OCI-LY1 (cell line): ENCODE measurements around the gene NFIX.

Source experiments
- EZH2 ChIP-seq: fragments of 200-600 bp; sonication (generic), shearing (Covaris generic); IDR thresholded peaks from 2 replicates; pipeline ENCODE4 v1.8.0; 2017; ENCODE audit warnings: borderline replicate concordance, mixed run types, mild to moderate bottlenecking, antibody characterized with exemption, low read length, moderate library complexity, mixed read lengths
- TF ChIP-seq, protein P1 (sequence below): fragments of 200-600 bp; sonication (generic), shearing (Covaris generic); IDR thresholded peaks from 2 replicates; pipeline ENCODE4 v1.5.1; 2017; ENCODE audit warnings: mild to moderate bottlenecking, antibody characterized with exemption, low read length, moderate library complexity, mixed read lengths

DNA sequence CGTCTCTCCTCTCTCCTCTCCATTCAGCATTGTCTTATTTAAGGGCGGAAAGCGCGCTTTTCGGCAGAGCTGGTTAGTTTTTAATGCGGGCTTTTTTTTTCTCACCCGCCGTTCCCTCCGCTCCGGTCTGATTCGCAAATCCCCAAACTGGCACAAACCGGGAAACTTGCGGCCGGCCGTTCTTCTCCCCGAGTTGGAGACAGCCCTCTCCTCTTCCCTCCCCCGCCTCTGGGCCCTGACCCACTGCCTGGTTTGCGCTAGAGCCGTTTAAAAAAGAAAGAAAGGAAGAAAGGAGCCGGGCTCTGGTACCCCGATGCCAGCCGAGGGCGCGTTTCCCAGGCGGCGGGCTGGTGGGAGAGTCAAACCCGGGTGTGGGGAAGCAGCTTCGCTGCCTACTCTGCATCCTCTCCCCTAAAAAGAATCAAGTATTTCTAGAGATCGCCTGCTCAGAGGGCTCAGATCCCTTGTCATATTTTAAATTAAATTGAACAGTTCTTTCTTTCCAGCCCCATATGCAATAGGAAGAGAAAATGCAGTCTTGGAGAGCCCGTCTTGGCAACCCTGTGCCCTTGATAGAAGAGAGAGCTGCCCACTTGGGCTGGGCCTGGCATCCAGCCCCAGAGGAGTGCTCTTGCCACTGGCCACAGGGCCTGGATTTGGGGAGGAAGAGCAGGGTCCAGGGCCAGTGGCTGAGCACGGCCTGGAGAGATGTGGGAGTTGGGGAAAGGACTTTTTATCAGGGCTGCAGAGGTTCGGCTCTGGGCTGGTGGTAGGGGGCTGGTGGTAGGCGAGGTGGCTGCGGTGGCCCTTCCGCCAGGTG, 19.0 kb downstream of the NFIX start:
- TF ChIP-seq, protein P1, sequence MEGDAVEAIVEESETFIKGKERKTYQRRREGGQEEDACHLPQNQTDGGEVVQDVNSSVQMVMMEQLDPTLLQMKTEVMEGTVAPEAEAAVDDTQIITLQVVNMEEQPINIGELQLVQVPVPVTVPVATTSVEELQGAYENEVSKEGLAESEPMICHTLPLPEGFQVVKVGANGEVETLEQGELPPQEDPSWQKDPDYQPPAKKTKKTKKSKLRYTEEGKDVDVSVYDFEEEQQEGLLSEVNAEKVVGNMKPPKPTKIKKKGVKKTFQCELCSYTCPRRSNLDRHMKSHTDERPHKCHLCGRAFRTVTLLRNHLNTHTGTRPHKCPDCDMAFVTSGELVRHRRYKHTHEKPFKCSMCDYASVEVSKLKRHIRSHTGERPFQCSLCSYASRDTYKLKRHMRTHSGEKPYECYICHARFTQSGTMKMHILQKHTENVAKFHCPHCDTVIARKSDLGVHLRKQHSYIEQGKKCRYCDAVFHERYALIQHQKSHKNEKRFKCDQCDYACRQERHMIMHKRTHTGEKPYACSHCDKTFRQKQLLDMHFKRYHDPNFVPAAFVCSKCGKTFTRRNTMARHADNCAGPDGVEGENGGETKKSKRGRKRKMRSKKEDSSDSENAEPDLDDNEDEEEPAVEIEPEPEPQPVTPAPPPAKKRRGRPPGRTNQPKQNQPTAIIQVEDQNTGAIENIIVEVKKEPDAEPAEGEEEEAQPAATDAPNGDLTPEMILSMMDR, result no peak
- no peak for TF ChIP-seq EZH2
